NB4 (cell line): ENCODE measurements around the gene SAMD4A.

Experiments used
- DNase-seq: peaks from one replicate; pipeline ENCODE4 v3.0.0; 2010; ENCODE audit warnings: low read depth
- H3K4me3 ChIP-seq: one replicate; pipeline ENCODE4 v1.5.1; 2011; ENCODE audit warnings: mild to moderate bottlenecking, low read depth, low read length, moderate library complexity
- CTCF ChIP-seq: IDR thresholded peaks from one replicate; pipeline ENCODE4 v1.5.1; 2012; ENCODE audit warnings: low read depth, low read length
- MAX ChIP-seq: IDR thresholded peaks from 2 replicates; pipeline ENCODE4 v1.6.1; 2011; ENCODE audit warnings: low read depth, low read length
- MYC ChIP-seq: IDR thresholded peaks from 2 replicates; pipeline ENCODE4 v1.6.1; 2011; ENCODE audit warnings: low read depth, low read length
- POLR2A ChIP-seq: IDR thresholded peaks from 2 replicates; pipeline ENCODE4 v1.6.1; 2011; ENCODE audit warnings: mild to moderate bottlenecking; ENCODE audit not compliant: insufficient read length; ENCODE audit errors: extremely low read depth

Gene SAMD4A

GRCh38 chr14:54718046-54718445 lies 151.1 kb downstream of the SAMD4A start:
- DNase-seq, result no peak
- TF ChIP-seq MAX (no peak), POLR2A (no peak), MYC (no peak), CTCF (no peak)
- no peak overlapping the region for H3K4me3 ChIP-seq

DNA sequence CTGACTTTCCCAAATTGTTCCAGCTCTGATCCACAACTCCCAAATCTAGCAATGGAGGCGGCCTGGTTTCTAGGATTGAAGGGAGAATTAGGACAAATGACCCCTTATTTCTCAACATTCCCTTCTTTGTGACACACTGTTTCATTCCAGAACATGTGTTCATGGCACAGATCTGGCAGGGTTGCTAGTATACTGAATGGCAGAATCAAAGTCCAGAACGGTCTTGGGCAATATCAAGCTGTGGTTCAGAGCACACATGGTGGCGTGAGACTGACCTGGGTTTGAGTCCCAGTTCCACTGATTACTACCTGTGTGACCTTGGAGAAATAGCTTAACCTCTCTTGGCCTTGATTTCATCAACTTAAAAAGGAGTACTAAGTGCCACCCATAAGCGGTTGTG lies 152.5 kb downstream of the SAMD4A start:
- TF ChIP-seq CTCF (no peak), POLR2A (no peak), MYC (no peak), MAX (no peak)
- no peak overlapping the region for H3K4me3 ChIP-seq
- no peak for DNase-seq

- H3K4me3 ChIP-seq, result no peak overlapping the region
- peak; percentile 20 for DNase-seq
- TF ChIP-seq POLR2A, result no peak
- no peak for TF ChIP-seq CTCF
- no peak for TF ChIP-seq MAX
- no peak for TF ChIP-seq MYC
Measured at GRCh38 chr14:54722791-54723432, 156.0 kb downstream of the SAMD4A start.

DNA sequence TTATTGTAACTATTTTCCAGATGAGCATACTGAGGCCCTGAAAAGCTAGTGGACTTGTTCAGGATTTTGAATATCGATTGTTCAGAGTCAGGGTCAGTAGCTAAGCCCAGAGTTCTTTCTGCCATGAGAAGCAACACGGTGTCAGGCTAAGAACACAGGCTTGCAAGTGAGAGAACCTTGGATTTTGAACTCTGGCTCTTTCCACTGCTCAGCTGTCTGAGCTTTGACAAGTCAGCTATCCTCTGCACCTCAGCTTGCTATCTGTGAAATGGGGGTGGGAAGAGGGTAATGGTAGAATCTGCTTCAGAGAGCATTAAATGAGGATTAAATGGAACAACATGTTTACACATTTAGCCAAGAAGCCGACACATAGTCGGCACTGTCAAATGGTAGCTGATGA lies 157.2 kb downstream of the SAMD4A start:
- DNase-seq, result no peak
- TF ChIP-seq CTCF (no peak), MAX (no peak), POLR2A (no peak), MYC (no peak)
- no peak overlapping the region for H3K4me3 ChIP-seq

DNA sequence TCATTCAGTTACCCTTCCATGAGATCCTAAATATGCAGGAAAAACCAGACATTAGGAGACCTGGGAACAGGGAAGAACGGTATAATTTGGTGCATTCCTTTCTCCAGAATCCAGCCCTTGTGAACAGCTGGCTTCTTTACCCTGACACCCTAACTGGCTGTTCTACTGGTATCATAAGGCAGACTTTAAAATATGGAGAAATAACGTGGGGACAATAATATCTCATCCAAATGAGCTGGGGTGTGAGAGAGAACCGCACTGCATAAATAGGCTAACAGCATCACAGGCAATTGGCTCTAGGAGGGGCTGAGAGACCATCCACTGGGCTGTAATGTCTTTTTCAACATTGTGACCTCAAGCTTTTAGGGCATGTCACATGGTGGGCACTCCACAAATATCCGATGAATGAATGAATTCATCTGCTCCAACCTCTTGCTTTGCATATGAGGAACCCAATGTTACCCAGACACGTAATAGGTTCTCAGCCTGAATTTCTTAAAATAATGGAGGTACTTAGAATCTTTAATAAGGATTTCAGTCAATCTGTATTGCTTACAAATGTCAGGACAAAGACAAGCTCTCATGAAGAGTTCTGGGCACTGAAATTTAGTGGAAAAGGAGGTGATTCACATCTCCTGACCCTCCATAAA lies 157.9 kb downstream of the SAMD4A start:
- H3K4me3 ChIP-seq, result no peak overlapping the region
- no peak for TF ChIP-seq MYC
- no peak for DNase-seq

DNA sequence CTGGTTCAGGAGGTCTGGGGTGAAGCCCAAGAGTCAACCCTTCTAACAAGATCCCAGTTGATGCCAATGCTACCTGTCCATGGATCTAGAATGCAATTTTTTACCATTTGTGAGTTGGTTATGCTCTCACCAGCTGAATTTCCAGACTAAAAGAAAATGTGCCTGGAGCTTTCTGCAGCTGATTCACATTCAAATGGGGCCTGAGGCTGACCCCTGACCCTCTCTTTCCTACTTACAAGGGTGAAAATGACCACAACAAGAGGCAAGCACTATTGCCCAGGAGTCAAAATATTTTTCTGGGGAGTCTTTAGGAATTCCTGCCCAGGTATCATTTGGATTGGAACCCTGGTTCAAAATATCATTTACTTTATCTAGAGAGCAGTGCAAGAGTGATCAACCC lies 159.1 kb downstream of the SAMD4A start:
- DNase-seq, result no peak
- no peak for TF ChIP-seq POLR2A
- no peak for TF ChIP-seq MYC
- no peak for TF ChIP-seq MAX
- no peak for TF ChIP-seq CTCF
- H3K4me3 ChIP-seq, result no peak overlapping the region
